ENCODE results near the gene F5.
A peak's percentile ranks its signal among the peaks of the same experiment; 100 is the strongest.

The F5 gene

DNA sequence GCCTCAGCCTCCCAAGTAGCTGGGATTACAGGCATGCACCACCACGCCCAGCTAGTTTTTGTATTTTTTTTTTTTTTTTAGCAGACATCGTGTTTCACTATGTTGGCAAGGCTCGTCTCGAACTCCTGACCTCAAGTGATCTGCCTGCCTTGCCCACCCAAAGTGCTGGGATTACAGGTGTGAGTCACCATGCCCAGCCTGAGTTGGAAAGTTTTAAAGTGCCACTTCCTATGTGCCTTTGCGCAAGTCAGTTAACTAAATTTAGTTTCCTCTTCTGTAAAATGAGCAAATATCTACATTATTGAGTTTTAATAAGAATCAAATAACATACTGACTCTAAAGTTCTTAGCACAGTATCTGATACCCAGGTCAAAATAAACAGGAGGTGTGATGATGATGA is 112.9 kb downstream of the F5 start:
- DNase-seq, result no peak

DNA sequence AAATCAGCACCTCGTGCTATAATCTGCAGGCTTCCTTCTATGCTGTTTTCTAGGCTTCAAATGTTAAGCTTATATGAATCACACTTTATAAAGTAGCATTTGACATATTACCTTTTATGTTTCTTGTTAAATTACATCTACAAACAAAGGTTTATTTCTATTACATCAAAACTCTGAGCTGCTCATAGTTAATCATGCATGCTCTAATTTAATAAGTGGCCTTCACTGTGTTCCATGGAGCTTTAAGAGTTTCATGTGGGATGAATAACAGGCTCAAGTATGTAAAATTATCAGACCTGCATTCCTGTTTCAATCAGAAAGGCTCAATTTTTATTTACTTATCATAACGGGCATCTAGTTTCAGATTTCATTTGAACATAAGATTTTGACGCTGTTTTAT is 113.5 kb downstream of the F5 start:
- DNase-seq, result no peak

DNA sequence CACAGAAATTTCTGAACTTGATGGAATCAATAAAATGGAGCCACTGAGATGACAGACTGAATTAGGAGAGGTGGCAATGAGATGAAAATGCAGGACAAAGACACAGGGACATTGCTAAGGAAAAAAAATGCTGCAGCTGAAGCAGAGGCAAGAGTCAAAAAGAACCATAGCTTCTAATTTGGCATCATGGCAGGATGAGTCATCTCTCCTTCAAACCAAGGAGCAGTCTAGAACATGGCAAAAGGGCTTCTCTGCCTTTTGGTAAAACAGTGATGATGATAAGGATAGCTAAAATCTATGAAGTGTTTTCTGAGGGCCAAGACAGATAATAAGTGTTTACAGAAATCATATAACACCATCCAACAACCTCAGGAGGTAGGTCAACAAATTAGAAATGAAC is 117.3 kb downstream of the F5 start:
- DNase-seq, result no peak

DNA sequence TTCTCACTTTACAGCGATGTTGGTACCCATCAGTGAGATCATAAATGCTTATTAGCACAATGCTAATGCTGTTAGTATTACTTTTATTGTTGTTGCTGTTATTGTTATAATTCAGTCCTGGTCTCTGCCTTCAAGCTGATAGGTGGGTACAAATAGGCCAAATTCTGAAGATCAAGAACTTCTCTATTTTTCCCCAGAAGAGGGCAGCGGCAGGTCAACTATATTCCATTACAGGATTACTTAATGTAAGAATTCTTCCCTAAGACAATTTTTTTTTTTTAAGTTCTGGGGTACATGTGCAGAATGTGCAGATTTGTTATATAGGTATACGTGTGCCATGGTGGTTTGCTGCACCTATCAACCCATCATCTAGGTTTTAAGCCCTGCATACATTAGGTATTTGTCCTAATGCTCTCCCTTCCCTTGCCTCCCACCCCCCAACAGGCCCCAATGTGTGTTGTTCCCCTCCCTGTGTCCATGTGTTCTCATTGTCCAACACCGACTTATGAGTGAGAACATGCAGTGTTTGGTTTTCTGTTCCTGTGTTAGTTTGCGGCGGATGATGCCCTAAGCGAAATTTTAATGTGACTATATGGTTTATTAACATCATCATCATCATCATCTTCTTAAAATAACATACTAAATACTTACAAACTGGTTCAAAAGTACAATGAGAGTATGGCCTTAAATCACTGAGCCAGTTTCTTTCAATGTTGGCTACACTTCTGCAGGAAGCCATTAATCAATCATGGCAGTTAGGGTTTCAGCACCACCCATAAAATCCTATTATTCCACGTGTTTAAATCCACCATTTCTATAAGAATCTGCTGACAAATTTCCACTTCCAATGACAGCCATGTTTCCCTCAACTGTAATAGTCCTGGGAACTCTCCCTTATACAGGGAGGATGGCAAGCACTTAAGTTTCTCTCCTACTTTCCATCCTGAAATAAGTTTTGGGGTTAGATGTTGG is 119.7 kb downstream of the F5 start:
- peak; percentile 36 for DNase-seq

DNA sequence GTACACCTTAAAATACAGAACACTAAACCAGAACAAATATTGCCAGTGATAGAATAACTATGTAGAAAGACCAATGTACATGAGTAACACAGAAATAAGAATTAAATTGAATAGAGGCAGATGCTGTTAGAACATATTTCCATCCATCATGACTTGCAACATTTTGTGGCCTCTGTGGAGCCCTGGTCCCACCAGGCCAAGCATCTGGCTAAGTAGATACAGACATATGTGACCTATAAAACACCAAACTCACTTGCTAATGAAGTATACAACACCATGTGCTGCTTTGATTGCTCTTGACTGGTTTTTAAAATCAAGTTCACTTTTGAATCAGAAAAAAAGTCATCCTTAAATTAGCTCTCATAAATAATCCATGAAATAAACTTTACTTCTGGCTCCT is 121.0 kb downstream of the F5 start:
- DNase-seq, result no peak
